ENCODE measurements around the gene PIAS3. TPM values are rescaled to one million over a fixed set of nuclear protein-coding genes. Genes with fewer than 3 reads are reported as not detected.
A peak's percentile ranks its signal among the peaks of the same experiment; 100 is the strongest.

Gene PIAS3
- total and polyA plus RNA-seq, 8 donors: 8.9 to 26.7 (median 11.2) TPM

DNA sequence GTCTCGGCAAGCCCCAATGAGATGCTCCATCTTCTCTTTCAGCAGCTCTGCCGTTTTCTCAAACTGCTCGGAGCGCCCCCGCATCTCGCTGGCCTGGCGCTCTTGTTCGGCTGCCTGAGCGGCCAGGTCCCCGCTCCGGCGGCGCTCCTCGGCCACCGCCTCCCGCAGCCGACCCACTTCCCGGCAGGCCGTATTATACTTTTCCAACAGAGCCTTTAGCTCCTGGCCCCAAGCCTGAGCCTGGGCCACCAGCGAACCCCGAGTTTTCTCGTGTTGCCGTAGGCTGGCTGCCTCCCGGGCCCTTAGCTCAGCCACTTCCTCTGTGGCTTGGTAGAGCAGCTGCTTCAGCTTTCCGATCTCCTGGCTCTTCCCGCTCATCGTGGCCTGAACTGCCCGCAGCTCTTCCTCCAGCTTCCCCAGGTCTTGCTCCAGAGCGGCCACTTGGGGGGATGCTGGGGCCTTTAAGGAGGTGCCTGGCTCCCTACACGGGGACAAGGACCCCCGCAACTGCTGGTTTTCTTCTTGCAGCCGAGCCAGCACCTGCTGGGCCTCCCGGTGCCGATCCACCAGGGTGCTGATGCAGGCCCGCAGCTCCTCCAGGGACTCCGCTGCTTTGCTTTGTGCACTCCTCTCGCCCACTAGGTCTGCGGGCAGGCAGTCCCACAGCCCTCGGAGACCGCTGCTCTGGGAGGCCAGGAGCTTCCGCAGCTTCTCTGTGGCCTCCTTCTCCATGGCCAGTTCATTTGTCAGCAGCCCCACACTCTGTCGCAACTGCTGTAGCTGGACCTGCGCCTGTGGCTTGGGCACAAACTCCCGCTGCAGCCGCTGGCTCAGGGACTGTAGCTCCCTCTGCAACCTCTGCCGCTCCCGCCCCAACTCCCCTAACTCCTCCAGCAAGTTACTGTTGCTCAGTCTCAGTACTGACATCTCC is 13.4 kb upstream of the PIAS3 start:
- TF ChIP-seq, protein P1, sequence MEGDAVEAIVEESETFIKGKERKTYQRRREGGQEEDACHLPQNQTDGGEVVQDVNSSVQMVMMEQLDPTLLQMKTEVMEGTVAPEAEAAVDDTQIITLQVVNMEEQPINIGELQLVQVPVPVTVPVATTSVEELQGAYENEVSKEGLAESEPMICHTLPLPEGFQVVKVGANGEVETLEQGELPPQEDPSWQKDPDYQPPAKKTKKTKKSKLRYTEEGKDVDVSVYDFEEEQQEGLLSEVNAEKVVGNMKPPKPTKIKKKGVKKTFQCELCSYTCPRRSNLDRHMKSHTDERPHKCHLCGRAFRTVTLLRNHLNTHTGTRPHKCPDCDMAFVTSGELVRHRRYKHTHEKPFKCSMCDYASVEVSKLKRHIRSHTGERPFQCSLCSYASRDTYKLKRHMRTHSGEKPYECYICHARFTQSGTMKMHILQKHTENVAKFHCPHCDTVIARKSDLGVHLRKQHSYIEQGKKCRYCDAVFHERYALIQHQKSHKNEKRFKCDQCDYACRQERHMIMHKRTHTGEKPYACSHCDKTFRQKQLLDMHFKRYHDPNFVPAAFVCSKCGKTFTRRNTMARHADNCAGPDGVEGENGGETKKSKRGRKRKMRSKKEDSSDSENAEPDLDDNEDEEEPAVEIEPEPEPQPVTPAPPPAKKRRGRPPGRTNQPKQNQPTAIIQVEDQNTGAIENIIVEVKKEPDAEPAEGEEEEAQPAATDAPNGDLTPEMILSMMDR (IDR thresholded peaks at IDR 0.05): no peak
- H3K4me3 ChIP-seq: peak overlapping the region in 1 of 4 donors; percentile 30
- WGBS, 2 donors: 63 to 67% methylated on average over 47 of the region's 47 CpGs
- H3K9me3 ChIP-seq: no peaks in the 10 kb centered on the region
- no peaks in the 10 kb centered on the region for H3K4me1 ChIP-seq
- intact Hi-C loops (cut with DNase I): no loop called here
- ATAC-seq: peak in 3 of 4 donors; percentile 51 to 77 (median 68)
- H3K27ac ChIP-seq: peak overlapping the region in 2 of 4 donors; percentile 17 to 23
- H3K27me3 ChIP-seq: no peaks in the 10 kb centered on the region
- H3K36me3 ChIP-seq: no peaks in the 10 kb centered on the region
- FAIRE-seq: no peak
- no peak for DNase-seq

DNA sequence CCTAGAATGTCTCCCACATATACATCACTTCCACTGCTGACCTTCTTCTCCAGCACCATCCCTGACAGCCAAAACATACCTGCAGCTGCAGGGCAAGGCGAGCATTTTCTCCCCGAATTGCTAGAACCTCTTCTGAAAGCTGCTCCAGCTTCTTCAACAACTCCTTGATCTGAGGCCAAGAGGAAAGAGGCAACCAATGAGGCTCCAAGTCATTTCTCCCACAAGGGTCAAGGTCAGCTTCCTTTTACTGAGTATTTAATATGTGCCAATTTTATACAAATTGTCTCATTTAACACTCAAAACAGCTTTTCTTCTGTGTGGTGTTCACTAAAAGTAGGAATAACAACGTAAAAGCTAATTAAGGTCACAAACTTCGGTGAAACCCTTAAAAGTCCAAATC is 9.4 kb upstream of the PIAS3 start:
- ATAC-seq (no peak), FAIRE-seq (no peak), DNase-seq (no peak)
- TF ChIP-seq, protein P1 (IDR thresholded peaks at IDR 0.05): no peak
- Histone ChIP-seq H3K36me3 (no peaks in the 10 kb centered on the region), H3K4me3 (no peak overlapping the region), H3K9me3 (no peaks in the 10 kb centered on the region), H3K27ac (no peak overlapping the region), H3K4me1 (no peaks in the 10 kb centered on the region), H3K27me3 (no peaks in the 10 kb centered on the region)
- 64 to 69% methylated on average over 4 of the region's 4 CpGs for WGBS, 2 donors
- intact Hi-C loops (cut with DNase I): no loop called here

DNA sequence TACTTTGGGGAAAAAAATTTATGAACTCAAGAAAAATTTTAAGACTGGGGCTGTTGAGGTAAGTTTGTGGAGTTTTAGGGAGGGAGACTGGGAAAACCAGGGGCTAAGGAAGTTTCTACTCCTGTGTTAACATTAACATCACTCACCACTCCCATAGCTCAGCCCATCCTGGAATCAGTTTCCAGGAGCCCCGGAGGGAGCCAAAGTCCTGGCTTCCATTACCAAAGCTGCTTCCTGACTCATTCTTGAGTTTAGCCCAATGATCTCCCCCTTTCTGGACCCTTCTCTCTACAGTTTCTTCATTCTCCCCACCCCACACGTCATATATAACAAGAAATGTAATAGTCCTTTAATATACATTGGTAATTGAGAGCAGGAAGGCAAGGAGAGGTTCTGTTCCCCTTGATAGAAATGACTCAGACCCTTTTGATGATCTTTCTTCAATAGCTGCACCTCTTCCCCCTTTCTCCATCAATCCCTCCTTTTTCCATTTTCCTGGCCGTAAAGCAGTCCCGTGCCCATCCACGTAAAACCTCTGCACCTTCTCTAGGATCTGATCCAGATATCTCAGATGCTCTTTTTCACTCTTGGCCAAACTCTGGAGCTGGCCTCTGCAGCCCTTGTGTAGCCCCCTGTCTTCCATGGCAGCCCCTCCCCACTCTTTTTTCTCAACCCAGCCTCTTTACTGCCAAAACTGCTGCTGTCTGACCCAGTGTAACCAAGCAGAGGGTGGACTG is 4.6 kb upstream of the PIAS3 start:
- 71 to 82% methylated on average over 5 of the region's 5 CpGs for WGBS, 2 donors
- H3K4me1 ChIP-seq: peaks cover 0 to 3% (median 0%) of the 10 kb centered on the region in 3 donors
- no peaks in the 10 kb centered on the region for H3K36me3 ChIP-seq
- no peak overlapping the region for H3K4me3 ChIP-seq
- TF ChIP-seq, protein P1 (IDR thresholded peaks at IDR 0.05): no peak
- no peaks in the 10 kb centered on the region for H3K27me3 ChIP-seq
- DNase-seq: no peak
- no peak for ATAC-seq
- H3K9me3 ChIP-seq: no peaks in the 10 kb centered on the region
- intact Hi-C loops (cut with DNase I): no loop called here
- H3K27ac ChIP-seq: no peak overlapping the region
- no peak for FAIRE-seq

DNA sequence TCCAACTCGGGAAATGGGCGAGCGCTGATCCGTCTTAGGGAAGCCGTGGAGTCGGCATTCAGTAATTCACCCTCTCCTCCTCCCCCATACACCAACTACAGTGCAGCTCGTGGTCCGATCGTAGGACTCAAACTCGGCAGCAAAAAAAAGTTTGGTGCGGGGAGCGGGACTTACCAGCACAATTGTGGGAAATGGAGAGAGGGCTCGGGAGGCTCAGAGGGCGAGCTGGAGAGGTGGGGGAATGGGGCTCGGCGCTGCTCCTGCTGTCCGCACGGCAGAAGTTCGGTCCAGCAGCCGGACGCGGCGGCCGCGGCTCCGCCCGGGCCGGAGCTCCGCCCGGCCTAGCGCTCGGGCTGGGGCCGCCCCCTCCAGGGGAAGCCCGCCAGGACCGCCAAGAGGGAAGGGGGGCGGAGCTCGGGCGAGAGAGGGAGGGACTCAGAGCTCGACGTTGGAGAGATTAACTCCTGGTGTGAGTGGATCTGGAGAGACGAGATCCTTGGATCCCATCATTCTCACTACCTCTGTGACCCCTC is 676 bp upstream of the PIAS3 start:
- TF ChIP-seq, protein P1 (IDR thresholded peaks at IDR 0.05): no peak
- peak overlapping the region; percentile 51 to 84 (median 76) for H3K27ac ChIP-seq
- no peak for FAIRE-seq
- intact Hi-C loops (cut with DNase I): no loop called here
- peaks cover 0 to 4% (median 3%) of the 10 kb centered on the region in 3 donors for H3K4me1 ChIP-seq
- ATAC-seq: peak; percentile 82 to 91 (median 86)
- H3K4me3 ChIP-seq: peak overlapping the region; percentile 64 to 92 (median 76)
- H3K27me3 ChIP-seq: no peaks in the 10 kb centered on the region
- H3K36me3 ChIP-seq: peaks cover 0 to 10% (median 0%) of the 10 kb centered on the region in 3 donors
- 0 to 1% methylated on average over 40 to 41 of the region's 41 CpGs for WGBS, 2 donors
- H3K9me3 ChIP-seq: no peaks in the 10 kb centered on the region
- DNase-seq: peak; percentile 90 to 95 (median 92)
